Uterus (tissue), 2 donors: ENCODE data around the gene TM2D1.

Experiments
- CTCF ChIP-seq, 4 experiments: fragments of 200-600 bp in 2 of 4; fragments of 450-650 bp in 2 of 4; sonication (generic) in 2 of 4; IDR thresholded peaks; one replicate each; pipeline ENCODE4 v1.5.1; 2016 to 2019; ENCODE audit warnings: antibody characterized with exemption in 4 of 4, mild to moderate bottlenecking in 2 of 4, moderate library complexity in 1 of 4
- POLR2A ChIP-seq, 2 donors: fragments of 450-650 bp; IDR thresholded peaks; one replicate each; pipeline ENCODE4 v1.6.1; 2016; ENCODE audit warnings: antibody characterized with exemption in 2 of 2, mild to moderate bottlenecking in 1 of 2, moderate library complexity in 1 of 2

DNA sequence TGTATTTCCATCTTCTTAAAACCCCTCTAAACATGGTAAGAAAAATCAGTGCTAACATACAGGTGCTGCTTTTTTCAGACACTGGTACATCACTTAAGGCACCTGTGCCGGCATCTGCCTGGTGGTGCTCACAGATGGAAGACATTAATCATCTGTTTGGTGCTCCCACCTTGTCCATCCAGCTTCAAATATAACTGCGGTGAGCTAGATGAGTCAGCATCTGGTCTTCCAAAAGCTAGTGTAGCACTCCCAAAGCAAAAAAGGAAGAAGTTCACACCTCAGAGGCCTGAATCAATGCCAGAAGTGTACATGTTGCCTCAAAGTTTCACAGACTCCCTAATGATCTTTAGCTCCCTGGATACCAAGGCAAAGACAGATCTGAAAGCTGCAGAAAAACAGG lies 44.4 kb downstream of the TM2D1 start:
- TF ChIP-seq CTCF (IDR thresholded peaks at IDR 0.05) (no peak), POLR2A (IDR thresholded peaks at IDR 0.05) (no peak)
